Stimulated activated CD4-positive, alpha-beta T cell treated with anti-CD3 and anti-CD28 coated beads, Interleukin-15, amount 100 ng/mL, for 1 hour (primary cell): ENCODE measurements around the gene CACNA2D3.

Source experiments
- DNase-seq, 2 donors: peaks; one replicate each; pipeline ENCODE4 v3.0.0-alpha.2; 2020; ENCODE audit warnings: low read depth in 1 of 2, low spot score in 1 of 2

The CACNA2D3 gene

DNA sequence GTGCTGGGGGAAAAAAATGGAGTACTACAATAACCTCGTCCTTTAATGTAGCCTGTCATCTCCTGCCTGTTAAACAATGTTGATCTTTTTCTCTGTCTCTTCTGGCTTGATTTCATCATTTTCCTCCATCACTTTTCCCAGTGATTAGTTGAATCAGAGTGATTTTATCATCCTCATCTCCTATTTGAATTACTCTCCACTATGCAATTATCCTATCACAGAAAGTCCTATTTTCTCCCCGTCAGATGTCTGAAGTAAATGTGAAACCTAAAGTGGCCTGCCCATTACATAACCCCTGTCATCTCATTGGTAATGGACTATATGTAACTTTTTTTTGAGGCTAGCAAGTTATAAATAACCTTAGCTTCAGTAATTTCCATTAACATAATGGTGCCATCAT, 201.8 kb downstream of the CACNA2D3 start:
- no peak for DNase-seq

DNA sequence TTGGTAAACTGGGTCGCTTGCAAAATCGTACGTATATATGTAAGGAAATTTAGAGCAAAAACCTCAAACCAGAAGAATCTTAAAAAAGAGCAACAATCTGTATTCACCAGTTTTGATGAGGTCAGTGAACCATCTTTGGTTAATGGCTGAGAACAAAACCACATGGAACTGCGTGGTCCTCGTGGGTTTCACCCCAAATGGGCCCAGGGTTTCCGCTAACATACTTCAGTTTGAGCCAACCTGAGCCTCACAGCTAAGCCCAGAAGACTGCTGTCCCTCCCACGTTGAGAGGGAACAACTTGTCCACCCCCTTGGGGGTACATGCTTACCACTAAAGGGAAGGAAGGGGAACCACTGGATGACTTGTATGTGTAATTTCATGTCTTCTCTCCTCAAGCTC, 204.6 kb downstream of the CACNA2D3 start:
- no peak for DNase-seq

DNA sequence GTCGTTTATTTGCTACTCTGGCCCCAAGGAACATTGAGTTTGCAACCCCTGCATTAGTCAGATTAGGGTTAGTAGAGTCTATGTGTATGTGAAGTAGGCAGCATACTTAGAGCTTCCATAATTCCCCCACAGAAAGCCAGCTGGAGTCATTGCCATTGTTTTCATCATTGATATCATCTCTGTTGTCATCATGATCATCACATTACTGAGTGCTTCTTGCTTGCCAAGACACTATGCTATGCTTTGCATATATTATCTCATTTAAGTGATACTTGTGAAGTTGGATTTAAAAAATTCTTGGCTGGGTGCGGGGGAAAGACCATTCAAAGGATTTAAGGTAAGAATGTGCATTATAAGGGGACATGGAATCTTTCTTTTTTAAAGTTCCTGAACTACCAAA, 209.0 kb downstream of the CACNA2D3 start:
- no peak for DNase-seq

DNA sequence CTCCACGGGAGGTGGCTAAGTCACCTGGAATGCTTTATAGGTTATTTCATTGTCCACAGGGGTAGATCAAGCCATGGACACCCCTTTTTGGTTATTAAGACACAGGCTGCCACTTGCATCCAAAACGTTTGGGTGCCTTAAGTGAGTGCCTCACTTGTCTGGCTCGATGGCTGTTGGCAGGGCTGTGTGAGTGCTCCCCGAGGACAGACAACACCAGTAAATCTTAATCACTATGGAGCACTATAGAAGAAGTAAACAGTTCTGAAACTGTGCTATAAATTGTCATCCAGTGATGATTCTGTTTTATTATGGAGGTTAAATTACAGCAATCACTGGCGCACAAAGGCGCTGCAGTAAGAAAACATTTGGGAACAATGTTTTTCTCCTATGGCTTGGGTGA, 215.5 kb downstream of the CACNA2D3 start:
- no peak for DNase-seq

DNA sequence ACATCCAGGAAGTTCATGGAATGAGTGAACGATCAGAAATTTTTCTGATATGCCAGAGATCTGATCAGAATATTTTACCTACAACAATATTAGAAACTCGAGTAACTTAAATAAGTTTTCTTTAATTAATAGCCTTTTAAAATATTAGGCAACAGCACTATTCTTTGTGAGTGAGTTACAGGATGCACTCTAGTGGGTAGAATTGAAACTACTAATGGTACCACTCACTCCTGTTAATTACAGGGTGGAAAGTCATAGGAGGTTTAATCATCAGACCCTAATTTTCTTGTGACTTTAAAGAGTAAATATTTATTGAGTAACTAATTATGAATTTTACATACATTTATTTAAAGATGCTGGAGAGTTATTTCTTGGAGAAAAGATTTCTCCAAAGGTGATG, 217.3 kb downstream of the CACNA2D3 start:
- DNase-seq: no peak

DNA sequence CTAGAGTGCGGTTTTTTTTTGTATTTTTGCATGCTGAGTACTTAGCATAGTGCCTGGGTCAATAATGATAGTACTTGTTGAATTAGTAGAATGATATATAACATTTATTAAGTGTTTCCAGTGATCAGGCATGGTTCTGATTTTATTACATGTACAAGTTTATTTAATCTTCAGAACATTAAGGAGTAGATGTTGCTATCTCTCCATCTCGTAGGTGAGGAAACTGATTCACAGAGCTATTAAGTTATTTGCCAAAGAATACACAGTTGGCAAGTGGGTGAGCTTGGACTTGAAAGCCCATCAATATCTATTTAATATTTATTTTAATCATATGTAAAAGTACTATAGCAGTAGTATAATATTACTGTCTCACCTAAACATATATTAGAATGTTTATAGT, 219.5 kb downstream of the CACNA2D3 start:
- no peak for DNase-seq

DNA sequence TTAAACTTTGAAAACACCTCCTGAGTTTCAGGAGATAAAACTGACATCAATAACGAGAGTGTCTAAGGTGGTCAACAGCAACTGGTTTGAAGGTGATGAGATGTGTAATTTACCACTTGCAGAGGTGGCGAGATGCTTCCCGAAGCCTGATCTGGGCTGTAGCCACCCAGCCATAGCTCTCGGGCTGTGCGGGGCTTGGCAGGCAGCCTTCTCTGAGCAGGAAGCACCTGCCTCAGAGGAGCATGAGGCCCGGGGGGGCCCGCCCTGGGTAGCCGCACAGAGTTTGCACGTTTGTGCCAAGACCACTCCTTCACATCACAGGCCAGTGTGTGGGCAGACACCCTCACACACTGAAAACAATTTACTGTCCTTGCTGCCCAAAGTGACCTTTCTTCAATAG, 220.3 kb downstream of the CACNA2D3 start:
- no peak for DNase-seq

DNA sequence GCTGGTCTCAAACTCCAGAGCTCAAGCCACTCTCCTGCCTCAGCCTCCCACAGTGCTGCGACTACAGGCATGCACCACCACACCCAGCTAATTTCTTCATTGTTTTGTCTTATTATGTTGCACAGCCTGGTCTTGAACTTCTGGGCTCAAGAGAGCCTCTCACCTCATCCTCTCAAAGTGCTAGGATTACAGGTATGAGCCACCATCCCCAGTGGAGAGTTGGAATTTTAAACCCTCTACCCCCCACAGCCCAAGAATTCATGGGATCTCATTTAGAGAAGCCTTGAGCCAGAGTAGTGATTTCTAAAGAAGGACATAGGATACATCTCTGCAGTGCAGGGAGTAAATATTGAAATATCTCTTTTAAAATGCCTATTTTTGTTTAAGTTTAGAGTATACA, 221.1 kb downstream of the CACNA2D3 start:
- DNase-seq: no peak

DNA sequence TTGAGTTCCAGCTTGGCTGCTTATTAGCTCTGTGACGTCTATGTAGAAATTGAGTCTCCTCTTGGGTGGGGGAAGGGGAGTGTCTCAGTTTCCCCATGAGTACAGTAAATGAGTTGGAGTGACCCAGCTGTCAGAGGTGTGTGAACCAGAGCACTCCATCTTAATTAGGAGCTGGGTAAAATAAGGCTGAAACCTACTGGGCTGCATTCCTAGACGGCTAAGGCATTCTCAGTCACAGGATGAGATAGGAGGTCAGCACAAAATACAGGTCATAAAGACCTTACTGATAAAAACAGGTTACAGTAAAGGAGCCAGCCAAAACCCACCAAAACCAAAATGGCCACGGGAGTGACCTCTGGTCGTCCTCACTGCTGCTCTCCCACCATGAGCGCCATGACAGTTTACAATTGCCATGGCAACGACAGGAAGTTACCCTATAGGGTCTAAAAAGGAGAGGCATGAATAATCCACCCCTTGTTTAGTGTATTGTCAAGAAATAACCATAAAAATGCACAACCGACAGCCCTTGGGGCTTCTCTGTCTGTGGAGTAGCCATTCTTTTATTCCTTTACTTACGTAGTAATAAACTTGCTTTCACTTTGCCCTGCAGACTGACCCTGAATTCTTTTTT, 222.4 kb downstream of the CACNA2D3 start:
- no peak for DNase-seq

DNA sequence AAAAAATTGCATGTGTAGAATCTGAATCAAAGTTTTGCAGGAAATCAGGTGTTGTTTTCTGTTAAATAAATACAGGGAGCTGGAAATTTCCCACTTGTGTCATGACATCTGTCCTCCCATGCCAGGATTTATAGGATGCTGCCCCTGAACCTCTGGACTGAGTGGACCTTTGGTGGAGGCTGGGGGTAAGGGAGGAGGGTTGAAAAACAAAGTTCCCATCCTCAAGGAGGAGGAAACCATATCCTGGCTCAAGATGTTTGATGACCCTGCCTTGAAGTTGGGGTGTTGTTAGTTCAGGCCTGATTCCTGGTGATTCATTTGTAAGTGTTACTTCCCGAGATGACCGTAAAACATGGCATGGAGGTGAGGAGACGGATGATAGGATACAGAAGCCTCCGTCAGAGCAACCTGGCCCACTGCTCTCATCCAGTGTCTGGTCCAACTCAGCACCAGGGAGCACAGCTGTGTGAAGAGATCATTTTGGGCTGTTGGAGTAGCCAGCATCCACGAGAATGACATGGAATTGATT, 223.6 kb downstream of the CACNA2D3 start:
- no peak for DNase-seq

DNA sequence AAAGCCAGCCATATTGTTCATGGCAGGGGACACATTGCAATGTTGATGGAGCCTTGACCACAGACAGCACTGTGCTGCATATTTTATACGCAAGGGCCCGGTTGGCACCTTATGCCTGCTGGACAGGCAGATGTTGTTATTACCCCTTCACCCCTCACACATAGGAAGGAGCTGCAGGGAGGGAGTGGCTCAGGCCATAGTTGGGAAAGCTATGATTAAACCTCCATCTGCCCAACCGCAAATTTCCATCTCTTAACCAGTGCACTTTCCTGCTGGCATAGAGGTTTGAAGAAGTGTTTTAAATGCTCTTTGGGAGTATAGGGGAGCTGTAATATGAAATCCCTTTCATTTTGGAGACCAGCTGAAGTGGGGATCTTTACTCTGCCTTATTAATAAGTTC, 224.7 kb downstream of the CACNA2D3 start:
- DNase-seq: no peak

DNA sequence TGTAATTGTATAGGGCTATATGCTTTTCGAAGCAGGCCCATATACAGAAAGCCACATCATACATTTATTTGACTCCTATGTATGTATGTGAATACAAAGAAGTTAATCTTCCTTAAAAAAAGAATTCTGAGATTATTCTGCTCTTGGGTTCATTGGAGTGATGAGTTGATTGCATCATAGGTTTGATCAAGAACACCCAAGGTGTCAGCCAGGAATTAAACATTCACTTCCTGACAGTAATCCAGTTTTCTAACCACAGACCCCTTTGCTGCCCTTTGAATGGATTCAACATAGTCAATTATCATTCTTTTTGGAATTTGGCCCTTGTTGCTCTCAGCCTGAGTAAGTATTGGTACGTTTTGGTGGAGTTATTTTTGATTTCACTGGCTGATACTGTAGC, 225.6 kb downstream of the CACNA2D3 start:
- DNase-seq: no peak

DNA sequence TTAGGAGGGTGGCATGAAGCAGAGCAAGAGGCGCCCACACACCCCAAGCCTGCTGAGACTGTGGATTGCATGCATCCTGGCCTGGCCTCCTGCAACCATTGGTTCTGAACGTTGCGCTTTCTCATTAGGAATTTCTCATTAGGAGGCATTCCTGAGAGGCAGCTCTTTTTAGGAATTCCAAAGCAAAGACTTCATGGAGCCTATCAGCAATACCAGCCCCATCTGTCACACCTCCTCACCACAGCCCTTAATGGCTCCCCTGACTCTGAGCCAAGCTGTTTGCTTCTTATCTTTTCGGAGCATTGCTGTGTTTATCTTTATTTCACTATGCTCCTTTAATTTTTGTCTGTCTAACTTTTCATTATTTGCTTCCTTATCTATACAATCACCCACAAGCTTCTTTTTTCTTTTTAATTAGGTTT, 226.9 kb downstream of the CACNA2D3 start:
- no peak for DNase-seq

DNA sequence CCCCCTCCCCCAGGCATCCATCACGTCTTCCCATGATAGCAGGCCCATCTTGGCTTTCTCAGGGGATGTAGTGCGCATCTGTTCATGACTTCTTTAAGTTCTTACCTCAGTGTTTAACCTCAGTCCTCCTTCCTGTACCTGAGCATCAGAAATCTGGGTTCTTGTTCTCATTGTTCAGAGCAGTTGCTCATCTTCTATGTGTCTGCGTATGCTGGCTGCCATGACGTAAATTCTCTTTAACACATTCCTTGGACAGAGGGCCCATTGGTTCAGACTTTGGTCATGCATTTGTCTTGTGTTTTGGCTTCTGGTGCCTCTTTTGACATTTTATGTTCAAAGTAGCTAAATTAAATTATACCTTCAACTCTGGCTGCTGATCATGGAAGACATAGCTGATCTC, 227.3 kb downstream of the CACNA2D3 start:
- no peak for DNase-seq

DNA sequence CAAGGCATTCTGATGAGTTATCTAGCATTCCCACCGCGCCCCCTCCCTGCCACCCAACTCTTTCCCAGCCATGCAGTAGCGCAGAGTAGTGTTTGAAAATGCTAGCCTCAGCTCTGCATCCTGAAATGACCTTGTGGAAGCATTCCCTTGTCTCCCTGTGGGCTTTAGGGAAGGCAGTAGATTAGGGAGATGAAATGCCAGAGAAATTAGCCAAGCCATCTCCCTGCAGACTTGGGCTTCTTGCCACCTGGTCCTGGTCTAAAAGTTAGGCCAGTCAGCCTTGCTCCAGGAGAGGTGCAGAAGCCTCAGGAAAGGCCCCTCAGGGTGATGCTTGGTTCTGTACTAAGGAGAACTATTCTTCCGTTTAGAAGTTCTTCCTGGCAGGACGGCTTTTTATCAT, 231.2 kb downstream of the CACNA2D3 start:
- no peak for DNase-seq

DNA sequence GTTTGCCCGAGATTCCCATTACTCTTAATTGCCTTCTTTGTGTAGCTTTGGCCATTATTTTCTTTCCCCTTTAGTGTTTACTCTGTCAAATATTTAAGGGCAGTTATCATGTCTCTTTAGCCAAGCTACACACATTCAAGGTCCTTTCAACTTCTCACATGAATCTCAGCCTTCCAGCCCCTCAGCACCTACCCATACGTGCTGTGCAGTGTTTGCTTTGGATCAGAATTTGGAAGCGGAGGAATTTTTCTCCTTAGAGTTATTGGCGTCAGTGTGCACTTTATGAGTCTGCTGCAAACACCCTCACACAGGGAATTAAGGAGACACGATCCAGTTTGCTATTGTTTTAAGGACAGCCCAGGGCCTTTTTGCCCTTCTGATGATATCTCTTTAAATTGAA, 231.6 kb downstream of the CACNA2D3 start:
- DNase-seq: no peak

DNA sequence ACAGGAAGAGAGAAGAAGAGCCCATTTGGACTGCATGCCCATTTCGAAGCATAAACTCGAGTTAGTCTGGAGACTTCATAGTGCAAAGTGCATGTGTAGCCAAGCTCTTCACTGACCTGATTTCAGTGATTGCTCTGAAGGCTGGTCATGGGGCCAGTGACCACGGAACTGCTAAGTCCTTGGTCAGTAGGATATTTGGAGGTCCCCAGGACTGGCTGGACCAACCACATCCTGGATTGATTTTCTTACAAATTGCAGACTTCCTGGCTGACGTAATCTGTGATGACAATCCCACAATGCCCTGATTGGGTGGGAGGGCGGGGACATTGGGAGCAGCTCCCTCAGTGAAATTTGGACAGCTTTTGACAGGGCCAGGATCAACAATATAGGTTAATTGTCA, 233.4 kb downstream of the CACNA2D3 start:
- DNase-seq: no peak

DNA sequence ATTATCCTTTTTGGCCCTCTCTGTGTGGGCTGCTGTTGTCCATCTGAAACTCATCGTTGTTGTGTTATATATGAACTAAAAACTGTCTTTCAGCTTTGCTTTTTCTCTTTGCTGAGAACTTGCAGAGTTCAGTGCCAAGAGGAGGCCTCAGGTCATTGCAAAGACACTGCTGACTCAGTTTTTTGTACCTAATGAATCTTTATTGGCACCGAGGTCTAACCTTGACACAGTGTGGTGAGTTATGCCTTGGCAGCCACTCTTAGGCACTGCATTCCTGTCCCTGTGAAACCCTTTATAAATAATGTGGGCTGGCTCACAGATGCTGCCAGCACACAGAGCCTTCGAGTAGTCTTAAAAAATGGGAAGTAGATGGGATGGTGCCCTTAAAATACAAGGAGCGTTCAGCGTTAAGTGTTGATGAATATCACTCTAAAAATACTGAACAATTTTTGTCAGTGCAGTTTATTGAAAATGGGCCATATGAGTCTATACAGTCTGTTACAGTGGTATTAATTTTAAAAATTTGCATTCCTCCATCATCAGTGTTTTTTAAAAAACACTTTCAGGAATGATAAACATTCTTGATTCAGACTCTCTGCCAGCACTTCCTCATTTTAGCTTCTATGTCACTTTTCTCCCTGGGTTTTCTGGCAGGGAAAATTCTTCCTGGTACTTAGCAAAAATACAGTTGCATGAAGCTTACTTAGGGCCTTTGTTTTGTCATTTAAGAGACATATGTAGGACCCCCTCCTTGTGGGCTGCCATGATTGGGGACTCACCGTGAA, 234.1 kb downstream of the CACNA2D3 start:
- no peak for DNase-seq

DNA sequence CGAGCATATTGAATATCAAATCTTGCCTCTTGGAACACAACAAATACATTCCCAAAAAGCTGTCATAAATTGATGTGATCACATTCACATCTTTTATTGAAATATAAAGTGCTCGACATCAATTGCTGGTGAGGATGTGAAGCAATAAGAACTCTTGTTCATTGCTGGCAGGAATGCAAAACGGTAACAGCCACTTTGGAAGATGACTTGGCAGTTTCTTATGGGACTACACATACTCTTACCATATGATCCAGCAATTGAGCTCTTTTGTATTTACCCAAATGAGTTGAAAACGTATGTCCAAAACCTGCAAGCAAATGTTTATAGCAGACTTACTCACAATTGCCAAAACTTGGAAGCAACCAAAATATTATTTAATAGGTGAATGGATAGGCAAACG, 234.9 kb downstream of the CACNA2D3 start:
- no peak for DNase-seq

DNA sequence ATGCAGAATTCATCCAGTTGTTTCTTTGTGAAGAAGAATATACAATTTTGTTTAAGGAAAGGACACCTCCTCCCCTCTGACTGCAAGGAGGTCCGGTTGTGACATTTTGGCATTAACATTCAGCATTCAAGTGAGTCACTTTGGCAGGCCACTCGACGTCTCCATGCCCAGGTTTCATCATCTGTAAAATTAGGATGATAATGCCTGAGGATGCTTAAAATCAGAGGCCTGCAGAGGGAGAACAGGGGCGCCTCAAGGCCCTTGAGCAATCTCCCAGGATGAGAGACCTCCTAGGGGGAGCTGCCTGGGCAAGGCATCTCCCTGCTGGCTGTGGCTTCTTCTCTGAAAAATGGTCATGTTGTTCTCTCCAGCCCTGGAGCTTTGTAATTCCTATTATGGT, 236.0 kb downstream of the CACNA2D3 start:
- no peak for DNase-seq

DNA sequence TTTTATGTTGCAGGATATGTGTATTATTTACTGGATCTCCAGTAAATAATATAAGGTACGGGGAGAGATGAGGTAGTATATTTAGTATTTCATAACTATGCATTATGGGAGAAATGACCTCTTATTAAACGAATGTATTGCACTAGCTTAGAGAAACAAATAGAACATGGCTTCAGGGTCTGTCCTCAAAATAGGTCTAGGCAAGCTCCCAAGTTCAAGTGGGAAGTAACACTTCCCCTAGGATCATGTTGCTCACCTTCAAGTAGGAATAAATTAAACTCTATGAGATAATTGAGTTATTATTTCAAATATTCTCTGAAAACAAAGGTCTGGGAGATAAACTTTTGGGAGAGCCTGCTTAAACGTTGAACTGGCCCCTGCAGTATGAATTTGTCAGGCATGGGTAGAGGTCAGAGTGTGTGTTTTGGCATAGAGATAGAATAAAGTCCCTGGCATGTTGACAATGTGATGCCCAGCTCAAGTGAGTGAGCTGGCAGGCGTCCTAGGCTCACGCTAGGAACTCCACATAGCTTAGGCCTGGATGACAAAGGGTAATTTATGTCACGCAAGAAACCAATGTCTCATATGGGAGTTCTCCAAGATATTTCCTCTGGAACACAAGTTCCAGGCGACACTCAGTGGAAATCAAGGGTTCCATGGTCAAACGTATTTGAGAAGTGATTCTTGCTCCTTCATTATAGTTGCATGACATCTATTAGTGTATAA, 236.8 kb downstream of the CACNA2D3 start:
- DNase-seq: no peak

DNA sequence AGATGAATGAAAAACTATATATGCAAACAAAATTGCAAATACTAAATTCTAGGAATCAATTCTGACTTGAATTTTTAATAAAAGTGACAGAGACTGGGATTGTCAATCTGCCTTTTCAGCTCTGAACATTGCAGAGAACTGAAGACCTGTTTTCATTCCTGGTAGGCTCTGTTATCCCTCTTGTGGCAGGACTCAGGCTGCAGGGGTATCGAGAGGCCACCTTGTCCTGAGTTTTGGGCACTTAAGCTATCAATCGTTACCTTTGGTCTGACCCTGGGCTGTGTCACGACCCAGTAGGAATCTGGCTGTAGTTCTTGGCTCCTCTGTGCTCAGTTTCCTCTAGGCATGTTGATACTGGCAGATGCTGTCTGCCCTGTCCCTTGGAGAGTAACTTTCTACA, 238.0 kb downstream of the CACNA2D3 start:
- no peak for DNase-seq
